ENCODE data around the gene CACNA2D1. TPM values are rescaled to one million over a fixed set of nuclear protein-coding genes. Genes with fewer than 3 reads are reported as not detected.

Gene CACNA2D1
- total RNA-seq, 1 experiment from 2014 or later: 13.6 TPM

DNA sequence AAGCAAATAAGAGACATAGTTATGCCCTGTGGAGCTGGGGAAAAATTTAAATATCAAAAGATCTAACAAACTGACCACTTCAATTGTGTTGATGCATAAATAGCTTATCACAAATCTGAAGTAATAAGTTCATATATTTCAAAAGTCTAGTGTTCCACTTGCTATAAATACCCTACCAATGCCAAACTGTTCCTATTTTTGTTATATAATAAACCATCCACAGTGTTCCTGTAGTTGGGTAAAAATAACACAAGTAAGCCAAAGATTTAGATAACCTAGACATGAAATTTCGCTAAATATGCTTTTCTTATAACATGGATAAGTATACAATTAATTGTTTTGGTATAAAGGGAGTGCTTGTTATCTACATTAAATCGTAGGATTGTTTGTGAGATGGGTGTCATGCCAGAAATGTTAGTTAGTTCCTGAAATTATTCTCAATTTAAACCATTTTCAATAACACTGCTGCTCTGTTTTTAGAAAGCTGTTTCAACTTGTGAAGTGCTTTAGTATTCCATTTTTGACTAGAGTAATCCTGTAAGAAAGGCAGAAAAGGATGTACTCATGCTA, 85.5 kb downstream of the CACNA2D1 start:
- DNase-seq (ENCODE audit: extremely low read depth, low read depth): no peak

- DNase-seq (ENCODE audit: extremely low read depth, low read depth): no peak
These were observed 95.3 kb downstream of the CACNA2D1 start for GRCh38 chr7:82348251-82348650.

DNA sequence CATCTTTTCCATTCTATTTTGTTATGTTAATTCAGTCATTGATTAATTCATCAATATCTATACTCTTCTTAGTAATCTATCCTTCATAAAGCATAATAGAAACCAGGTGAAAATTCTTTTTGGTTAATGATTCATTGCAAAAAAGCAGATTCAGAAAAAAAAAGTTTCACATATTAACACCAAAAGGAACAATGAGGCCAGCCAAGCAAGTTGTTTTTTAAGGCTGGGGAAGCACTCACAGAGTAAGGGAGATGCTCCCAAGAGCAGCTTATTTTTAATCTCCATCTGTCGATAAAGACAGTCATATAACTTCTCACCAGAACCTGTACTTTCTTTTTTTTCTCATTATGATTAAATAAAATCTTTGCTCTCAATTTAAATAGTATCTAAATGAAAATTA, 95.8 kb downstream of the CACNA2D1 start:
- DNase-seq (ENCODE audit: extremely low read depth, low read depth): no peak

DNA sequence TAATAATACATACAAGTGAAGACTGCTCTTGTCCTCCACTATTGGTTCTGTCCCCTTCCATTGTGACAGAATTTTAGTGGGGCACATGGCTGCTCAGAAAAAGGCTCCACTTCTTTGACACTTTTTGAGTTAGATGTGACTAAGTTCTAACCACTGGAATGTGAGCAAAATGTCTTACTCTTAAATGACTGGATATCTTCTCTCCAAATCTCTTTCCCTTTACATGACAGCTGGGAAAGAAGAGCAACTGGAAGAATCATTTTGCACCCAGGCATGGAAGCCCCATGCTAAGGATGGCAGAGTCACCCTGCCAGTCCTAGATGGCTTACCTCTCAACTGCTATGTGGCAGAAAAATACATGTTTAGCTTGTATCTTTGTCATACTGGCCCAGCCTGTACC, 97.7 kb downstream of the CACNA2D1 start:
- no peak for DNase-seq (ENCODE audit: extremely low read depth, low read depth)

GRCh38 chr7:82343716-82344115, 99.9 kb downstream of the CACNA2D1 start:
- no peak for DNase-seq (ENCODE audit: extremely low read depth, low read depth)

GRCh38 chr7:82339958-82340357, 103.6 kb downstream of the CACNA2D1 start:
- no peak for DNase-seq (ENCODE audit: extremely low read depth, low read depth)

GRCh38 chr7:82335927-82336326, 107.7 kb downstream of the CACNA2D1 start:
- no peak for DNase-seq (ENCODE audit: extremely low read depth, low read depth)

- DNase-seq (ENCODE audit: extremely low read depth, low read depth): no peak
These were observed 108.6 kb downstream of the CACNA2D1 start for GRCh38 chr7:82335001-82335400.

DNA sequence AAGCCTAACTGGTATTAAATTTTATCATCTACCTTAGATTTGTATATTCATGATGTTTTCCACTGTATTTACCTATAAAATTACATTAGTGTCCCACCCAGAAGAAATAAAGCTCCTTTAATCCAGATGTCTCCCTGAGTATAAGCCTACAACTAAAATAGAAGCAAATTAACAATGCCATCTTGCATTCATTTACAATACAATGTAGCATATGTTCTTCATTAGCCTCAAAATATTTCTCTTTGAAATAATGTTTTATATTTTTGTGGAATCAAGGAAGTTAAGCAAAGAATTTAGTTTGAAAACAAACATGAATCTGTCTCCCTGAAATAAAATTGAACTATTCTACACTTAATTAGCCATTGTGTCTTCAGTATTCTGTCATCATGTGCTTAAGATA, 112.3 kb downstream of the CACNA2D1 start:
- DNase-seq (ENCODE audit: extremely low read depth, low read depth): no peak

DNA sequence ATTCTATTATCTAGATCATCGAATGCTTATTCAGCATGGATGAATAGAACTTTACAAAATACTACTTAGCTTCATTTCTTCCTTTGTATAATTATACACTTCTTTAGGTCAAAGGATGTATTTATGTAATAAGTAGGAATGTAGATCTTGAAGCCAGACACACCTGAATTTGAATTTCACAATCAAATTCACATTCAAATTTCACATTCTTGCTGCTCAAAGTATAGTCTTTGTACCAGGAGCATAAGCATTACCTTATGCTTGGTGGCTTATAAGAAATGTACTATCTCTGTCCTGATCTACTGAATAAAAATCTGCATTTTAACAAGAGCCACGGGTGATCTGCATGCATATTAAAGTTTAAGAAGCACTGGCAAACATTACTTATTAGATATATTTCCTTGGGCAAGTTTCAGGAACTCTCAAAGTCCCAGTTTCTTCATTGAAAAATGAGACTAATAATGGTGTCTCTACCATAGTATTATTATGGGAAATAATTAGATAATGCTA, 112.8 kb downstream of the CACNA2D1 start:
- no peak for DNase-seq (ENCODE audit: extremely low read depth, low read depth)

GRCh38 chr7:82327898-82328297, 115.7 kb downstream of the CACNA2D1 start:
- DNase-seq (ENCODE audit: extremely low read depth, low read depth): no peak

DNA sequence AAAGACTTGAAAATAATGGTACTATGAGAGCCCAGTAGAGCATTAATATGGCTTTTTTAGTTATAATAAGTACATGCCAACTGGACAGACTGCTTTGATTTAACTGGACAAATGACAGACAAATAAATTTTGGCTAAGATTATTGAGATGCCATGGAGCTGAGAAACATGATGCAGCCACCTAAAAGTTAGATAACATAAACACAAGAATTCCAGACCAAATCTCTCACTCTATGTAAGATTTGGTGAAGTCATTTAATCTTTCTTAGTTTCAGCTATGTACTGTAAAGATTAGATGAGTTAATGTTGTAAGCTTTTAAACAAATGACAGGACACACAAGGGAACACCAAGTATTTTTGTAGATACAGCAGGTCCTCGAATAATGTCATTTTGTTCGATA, 118.2 kb downstream of the CACNA2D1 start:
- no peak for DNase-seq (ENCODE audit: extremely low read depth, low read depth)

DNA sequence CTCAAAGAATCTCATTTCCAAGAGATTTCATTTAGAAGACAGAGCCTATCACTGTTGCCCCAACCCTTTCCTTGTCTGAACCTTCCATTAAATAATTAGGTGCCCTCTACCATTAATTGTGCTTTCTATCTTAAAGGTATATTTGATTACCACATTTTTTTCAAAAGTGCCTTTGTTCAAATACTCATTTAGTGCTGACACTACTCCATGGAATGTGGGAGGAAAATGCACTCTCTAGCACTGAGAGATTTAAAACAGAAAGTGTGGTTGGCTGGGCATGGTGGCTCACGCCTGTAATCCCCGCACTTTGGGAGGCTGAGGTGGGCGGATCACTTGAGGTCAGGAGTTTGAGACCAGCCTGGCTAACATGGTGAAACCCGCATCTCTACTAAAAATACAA, 119.8 kb downstream of the CACNA2D1 start:
- DNase-seq (ENCODE audit: extremely low read depth, low read depth): no peak

GRCh38 chr7:82319674-82320118, 123.9 kb downstream of the CACNA2D1 start:
- no peak for DNase-seq (ENCODE audit: extremely low read depth, low read depth)

- DNase-seq (ENCODE audit: extremely low read depth, low read depth): no peak
These were observed 124.8 kb downstream of the CACNA2D1 start for GRCh38 chr7:82318786-82319185.

DNA sequence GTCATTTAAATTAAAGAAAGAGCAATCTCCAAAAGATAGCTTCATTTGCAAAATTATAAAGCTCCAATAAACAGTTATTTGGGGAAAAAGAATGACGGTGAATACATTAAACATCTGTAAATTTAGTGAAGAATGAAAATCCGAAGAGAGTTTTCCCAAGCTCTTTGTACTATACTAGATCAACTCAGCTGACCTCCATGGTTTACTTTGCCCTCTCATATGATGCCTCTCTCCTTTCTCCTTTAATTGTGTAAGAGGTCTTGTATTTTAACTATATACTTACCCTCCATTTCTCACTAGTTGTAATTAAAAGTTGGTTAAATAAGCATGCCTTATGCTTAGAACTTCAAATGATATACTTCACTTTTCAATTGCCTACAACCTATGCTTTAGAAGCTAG, 125.8 kb downstream of the CACNA2D1 start:
- no peak for DNase-seq (ENCODE audit: extremely low read depth, low read depth)

- no peak for DNase-seq (ENCODE audit: extremely low read depth, low read depth)
These were observed 126.3 kb downstream of the CACNA2D1 start for GRCh38 chr7:82317257-82317721.

DNA sequence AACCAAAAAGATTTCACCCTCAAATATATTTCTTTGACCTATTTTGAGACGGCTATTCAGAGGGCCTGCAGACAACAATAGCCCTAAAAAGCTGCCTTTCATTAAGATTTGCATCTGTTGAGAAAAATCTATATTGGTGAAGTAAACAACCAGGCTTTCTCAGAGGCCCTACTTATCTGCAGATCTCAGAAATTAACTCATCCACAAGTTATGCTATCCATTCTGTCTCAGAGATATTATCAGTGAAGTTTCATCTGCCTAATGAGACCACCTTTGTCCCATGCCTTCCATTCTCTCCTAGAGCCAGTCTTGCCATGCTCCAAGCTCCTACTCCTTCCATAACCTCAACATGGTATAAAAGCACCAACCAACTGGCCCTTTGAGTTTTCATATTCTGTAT, 130.3 kb downstream of the CACNA2D1 start:
- no peak for DNase-seq (ENCODE audit: extremely low read depth, low read depth)

DNA sequence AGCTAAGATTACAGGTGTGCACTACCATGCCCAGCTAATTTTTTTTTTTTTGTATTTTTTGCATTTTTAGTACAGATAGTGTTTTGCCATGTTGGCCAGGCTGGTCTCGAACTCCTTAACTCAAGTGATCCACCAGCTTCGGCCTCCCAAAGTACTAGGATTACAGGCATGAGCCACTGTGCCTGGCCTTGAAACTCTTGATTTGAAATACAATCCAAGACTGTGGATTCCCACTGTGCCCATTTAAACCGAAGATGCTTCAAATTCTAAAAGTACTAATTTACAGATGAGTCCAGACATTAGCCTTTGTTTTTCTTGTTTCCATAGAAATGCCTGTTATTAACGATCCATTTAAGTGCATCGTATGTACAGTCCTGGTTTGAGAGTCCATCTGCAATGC, 130.9 kb downstream of the CACNA2D1 start:
- DNase-seq (ENCODE audit: extremely low read depth, low read depth): no peak

DNA sequence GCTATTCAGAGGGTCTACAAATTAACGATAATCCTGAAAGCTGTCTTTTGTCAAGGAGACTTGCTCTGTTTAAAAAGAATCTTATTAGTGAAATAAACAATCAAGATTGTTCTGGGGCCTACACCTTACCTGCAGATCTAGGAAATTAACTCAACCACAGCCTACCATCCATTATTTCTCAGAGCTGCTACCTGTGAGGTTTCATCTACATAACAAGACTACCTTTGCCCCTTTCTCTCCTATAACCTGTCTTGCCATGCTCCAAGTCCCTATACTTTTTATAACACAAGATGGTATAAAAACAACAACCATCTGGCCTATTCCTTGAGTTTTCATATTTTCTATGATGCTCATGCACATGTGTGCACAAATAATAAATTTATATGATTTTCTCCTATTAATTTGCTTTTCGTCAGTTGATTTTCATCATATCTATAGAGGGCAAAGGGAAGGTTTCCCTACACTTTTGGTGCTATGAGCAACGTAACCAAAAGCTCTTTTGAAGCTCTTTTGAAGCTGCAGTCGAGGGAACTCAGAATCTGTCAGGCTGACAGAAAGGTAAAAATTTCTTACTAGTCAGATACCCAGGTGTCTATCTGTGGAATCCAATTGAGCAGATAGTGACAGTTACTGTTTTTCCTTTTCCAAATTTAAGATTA, 138.1 kb downstream of the CACNA2D1 start:
- DNase-seq (ENCODE audit: extremely low read depth, low read depth): no peak

GRCh38 chr7:82294865-82295264, 148.7 kb downstream of the CACNA2D1 start:
- DNase-seq (ENCODE audit: extremely low read depth, low read depth): no peak

DNA sequence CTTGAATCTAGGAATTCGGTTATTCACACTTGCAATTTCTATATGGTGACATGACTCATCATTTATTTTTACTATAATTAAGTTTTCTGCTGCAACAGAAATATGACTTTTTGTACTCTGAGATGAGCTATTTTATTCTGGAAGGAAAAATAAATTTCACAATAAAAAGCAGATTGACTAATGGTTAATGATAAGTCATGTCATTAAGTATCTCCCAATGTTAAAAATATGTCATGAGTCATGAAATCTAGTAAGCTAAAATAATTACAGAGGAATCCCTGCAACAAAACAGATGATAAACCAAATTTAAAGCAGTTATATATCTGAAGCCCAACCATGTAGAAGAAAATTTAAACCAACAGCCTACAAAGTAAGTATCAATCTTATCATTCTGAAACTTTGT, 149.2 kb downstream of the CACNA2D1 start:
- no peak for DNase-seq (ENCODE audit: extremely low read depth, low read depth)

Measured in NCI-H460 (cell line).